ENCODE results near the gene ZNF385C. TPM values are rescaled to one million over a fixed set of nuclear protein-coding genes. Genes with fewer than 3 reads are reported as not detected.

Gene ZNF385C
- total RNA-seq, 2 donors from 2014 or later: 2.3 to 11.8 TPM

DNA sequence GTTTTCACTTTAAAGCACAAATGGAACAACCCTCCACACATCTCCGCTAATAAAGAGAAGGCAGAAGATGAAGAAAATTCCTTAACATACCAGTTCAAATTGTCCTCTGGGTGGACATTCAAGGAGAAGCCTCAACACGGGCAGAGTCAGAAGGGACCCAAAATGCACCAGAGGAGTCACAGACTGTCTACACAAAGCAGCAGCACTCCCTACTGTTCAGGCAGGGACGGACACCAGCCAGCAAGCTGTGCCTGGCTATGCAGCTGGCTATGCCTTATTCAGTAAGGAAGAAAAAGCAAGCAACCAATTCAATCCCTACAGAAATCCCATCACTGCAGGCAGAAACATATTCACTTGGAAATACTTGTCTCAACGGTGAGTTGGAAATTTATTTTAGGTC, 89.1 kb downstream of the ZNF385C start:
- no peak overlapping the region for H3K4me3 ChIP-seq
- 74% methylated on average over 4 of the region's 4 CpGs for WGBS
- no peak for TF ChIP-seq POLR2A (IDR thresholded peaks at IDR 0.05)
- TF ChIP-seq, protein P1, sequence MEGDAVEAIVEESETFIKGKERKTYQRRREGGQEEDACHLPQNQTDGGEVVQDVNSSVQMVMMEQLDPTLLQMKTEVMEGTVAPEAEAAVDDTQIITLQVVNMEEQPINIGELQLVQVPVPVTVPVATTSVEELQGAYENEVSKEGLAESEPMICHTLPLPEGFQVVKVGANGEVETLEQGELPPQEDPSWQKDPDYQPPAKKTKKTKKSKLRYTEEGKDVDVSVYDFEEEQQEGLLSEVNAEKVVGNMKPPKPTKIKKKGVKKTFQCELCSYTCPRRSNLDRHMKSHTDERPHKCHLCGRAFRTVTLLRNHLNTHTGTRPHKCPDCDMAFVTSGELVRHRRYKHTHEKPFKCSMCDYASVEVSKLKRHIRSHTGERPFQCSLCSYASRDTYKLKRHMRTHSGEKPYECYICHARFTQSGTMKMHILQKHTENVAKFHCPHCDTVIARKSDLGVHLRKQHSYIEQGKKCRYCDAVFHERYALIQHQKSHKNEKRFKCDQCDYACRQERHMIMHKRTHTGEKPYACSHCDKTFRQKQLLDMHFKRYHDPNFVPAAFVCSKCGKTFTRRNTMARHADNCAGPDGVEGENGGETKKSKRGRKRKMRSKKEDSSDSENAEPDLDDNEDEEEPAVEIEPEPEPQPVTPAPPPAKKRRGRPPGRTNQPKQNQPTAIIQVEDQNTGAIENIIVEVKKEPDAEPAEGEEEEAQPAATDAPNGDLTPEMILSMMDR (IDR thresholded peaks at IDR 0.05): peak in 1 of 4 experiments; percentile 15
- TF ChIP-seq POLR2AphosphoS5 (IDR thresholded peaks at IDR 0.05): no peak
- intact Hi-C loops (cut with DNase I): no loop called here
- DNase-seq (ENCODE audit: low spot score): no peak
- H3K4me1 ChIP-seq (replicated peaks): no peaks in the 10 kb centered on the region
- no peaks in the 10 kb centered on the region for H3K9me3 ChIP-seq
- H3K27me3 ChIP-seq (replicated peaks; ENCODE audit: insufficient read depth): no peaks in the 10 kb centered on the region
- H3K36me3 ChIP-seq: no peaks in the 10 kb centered on the region
- H3K27ac ChIP-seq: no peak overlapping the region

DNA sequence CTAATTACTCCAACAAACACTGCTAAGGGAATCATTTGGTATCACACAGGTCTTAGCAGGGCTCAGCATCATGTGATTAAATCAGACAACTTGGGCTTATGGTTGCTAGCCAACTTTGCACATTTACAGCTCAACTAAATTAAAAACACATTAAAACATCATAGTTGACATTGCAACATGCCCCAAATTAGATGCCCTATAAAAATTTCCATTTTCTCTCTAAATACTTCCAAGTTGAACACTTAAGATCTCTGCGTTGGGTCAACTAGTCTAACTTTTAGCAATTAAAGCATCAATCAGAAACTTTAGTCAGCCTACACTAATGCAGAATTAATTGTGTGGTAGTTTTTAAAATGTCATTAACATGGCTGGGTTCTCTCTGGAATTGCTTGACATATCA, 93.1 kb downstream of the ZNF385C start:
- Histone ChIP-seq H3K27me3 (replicated peaks; ENCODE audit: insufficient read depth) (no peaks in the 10 kb centered on the region), H3K4me1 (replicated peaks) (no peaks in the 10 kb centered on the region), H3K27ac (no peak overlapping the region), H3K4me3 (no peak overlapping the region), H3K9me3 (no peaks in the 10 kb centered on the region), H3K36me3 (no peaks in the 10 kb centered on the region)
- 34% methylated on average over 1 of the region's 1 CpG for WGBS
- no peak for TF ChIP-seq POLR2AphosphoS5 (IDR thresholded peaks at IDR 0.05)
- TF ChIP-seq, protein P1 (IDR thresholded peaks at IDR 0.05): no peak
- no peak for TF ChIP-seq POLR2A (IDR thresholded peaks at IDR 0.05)
- DNase-seq (ENCODE audit: low spot score): no peak
- intact Hi-C loops (cut with DNase I): no loop called here

DNA sequence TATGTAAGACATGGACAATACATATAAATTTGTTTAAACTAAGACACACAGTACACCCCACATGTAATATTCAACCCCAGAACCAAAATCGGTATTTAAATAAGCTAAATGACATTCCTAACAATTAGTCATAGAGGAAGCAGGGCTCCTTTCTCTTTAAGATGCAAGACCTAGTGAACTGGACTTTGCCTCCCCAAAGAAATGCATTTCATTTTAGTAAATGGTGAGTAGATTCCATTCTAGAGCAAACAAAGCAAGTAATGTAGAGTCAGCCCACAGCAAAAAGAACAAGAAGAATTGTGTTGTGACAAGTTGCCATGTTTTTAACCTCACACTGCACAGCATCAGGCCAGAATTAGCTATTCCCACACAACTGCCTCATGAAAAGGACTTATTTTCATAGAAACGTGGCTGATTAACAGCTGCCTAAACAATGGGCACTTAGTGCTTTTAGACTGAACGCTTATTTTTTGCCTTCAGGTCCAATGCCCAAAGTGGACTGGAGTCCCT, 95.4 kb downstream of the ZNF385C start:
- intact Hi-C loops (cut with DNase I): no loop called here
- TF ChIP-seq POLR2A (IDR thresholded peaks at IDR 0.05) (no peak), POLR2AphosphoS5 (IDR thresholded peaks at IDR 0.05) (no peak)
- TF ChIP-seq, protein P1 (IDR thresholded peaks at IDR 0.05): no peak
- Histone ChIP-seq H3K4me3 (no peak overlapping the region), H3K36me3 (peaks cover 0 to 6% of the 10 kb centered on the region in 2 donors), H3K9me3 (no peaks in the 10 kb centered on the region), H3K27me3 (replicated peaks; ENCODE audit: insufficient read depth) (no peaks in the 10 kb centered on the region), H3K27ac (no peak overlapping the region), H3K4me1 (replicated peaks) (no peaks in the 10 kb centered on the region)
- WGBS: 74% methylated on average over 3 of the region's 3 CpGs
- no peak for DNase-seq (ENCODE audit: low spot score)

DNA sequence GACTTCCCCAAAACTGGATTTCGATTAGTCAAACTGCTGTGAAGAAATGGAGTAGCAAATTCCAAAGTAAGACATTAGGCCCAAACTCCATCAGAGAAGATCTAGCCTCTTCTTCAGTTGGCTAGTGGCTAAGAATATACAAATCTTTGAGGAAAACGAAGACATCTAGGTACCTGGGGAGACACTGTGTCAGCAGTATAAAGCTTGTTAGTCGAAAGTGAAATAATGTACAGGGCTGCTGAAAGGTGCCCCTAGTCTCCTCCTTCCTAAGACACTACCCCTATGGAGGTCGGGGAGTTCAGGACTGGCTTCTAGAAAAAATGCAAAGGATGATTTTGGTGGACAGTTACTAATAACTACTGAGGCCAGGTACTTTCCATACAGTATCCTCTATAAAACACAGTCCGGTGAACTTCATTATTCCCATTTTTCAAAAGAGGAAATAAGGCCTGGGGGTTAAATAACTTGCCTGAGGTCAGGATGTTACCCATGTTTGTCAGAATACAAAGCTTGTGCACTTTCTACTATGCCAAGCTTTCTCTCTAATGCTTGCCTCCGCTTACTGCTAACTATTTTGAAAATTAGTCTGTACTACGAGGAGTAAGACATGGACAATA, 96.0 kb downstream of the ZNF385C start:
- WGBS: 86% methylated on average over 7 of the region's 7 CpGs
- TF ChIP-seq POLR2A (IDR thresholded peaks at IDR 0.05) (no peak), POLR2AphosphoS5 (IDR thresholded peaks at IDR 0.05) (no peak)
- TF ChIP-seq, protein P1 (IDR thresholded peaks at IDR 0.05): no peak

DNA sequence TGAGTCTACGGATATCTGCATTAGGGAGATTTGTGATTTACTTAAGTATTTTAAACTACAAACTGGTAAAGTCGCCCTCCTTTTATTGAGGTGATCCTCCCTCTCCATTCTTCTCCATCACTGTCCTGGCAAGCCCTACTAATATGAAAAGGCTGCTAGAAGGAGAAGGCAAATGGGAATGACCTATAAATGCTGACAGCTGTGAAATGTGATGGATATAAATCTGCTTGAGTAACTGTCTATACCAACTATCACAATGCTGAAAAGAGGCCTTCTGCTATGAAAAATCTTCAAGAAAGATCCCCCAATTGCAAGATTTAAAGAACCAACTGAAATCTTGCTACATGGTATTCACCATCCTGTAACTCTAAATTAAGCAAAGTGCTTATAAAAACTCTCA, 96.5 kb downstream of the ZNF385C start:
- intact Hi-C loops (cut with DNase I): no loop called here
- H3K27ac ChIP-seq: no peak overlapping the region
- DNase-seq (ENCODE audit: low spot score): no peak
- H3K36me3 ChIP-seq: peaks cover 3 to 9% of the 10 kb centered on the region in 2 donors
- no peaks in the 10 kb centered on the region for H3K27me3 ChIP-seq (replicated peaks; ENCODE audit: insufficient read depth)
- TF ChIP-seq, protein P1 (IDR thresholded peaks at IDR 0.05): no peak
- TF ChIP-seq POLR2A (IDR thresholded peaks at IDR 0.05) (no peak), POLR2AphosphoS5 (IDR thresholded peaks at IDR 0.05) (no peak)
- no peaks in the 10 kb centered on the region for H3K4me1 ChIP-seq (replicated peaks)
- WGBS: 73% methylated on average over 2 of the region's 2 CpGs
- H3K4me3 ChIP-seq: no peak overlapping the region
- H3K9me3 ChIP-seq: no peaks in the 10 kb centered on the region

More for the DNA sequence above, 96.0 kb downstream of the ZNF385C start:
- Histone ChIP-seq H3K4me1 (replicated peaks) (no peaks in the 10 kb centered on the region), H3K9me3 (no peaks in the 10 kb centered on the region), H3K4me3 (no peak overlapping the region), H3K27me3 (replicated peaks; ENCODE audit: insufficient read depth) (no peaks in the 10 kb centered on the region), H3K36me3 (peaks cover 0 to 9% of the 10 kb centered on the region in 2 donors), H3K27ac (no peak overlapping the region)
- intact Hi-C loops (cut with DNase I): no loop called here
- DNase-seq (ENCODE audit: low spot score): no peak

Measured in prostate gland (tissue), 2 donors.